HCT116 (cell line): ENCODE results near the gene CLK1. TPM values are rescaled to one million over a fixed set of nuclear protein-coding genes. Genes with fewer than 3 reads are reported as not detected.

Source experiments
- ATAC-seq: fragments of 200-7000 bp; cut with Tn5 transposase; 2 replicates; pipeline ENCODE4 v1.9.1; 2020; ENCODE audit warnings: mild to moderate bottlenecking, moderate library complexity
- BruUV-seq: library from RNA; stranded (reverse); fragments of 400-500 nt; replicated peaks from 2 replicates; lab custom pipeline; 2021; lab: Mats Ljungman, UMichigan
- CTCF ChIA-PET: fragments of 300-600 bp; sonication (Branson Sonifier 250); formaldehyde crosslinking; loops from one replicate; lab custom pipeline; 2021; ENCODE audit warnings: antibody characterized with exemption; lab: Charles Lee
- POLR2A ChIA-PET: fragments of 300-600, 350-600 bp; sonication (Branson Sonifier 250); formaldehyde crosslinking; loops from one replicate; lab custom pipeline; 2021; ENCODE audit warnings: antibody characterized with exemption; lab: Charles Lee
- RAD21 ChIA-PET, 2 experiments: fragments of 300-600 bp; sonication (Branson Sonifier 250); formaldehyde crosslinking; loops; one replicate each; lab custom pipeline; 2023; ENCODE audit warnings: low total read pairs in 2 of 2; ENCODE audit not compliant: uncharacterized antibody in 2 of 2, unreplicated experiment in 2 of 2, low non-redundant PET in 1 of 2; lab: Charles Lee
- DNase-seq: peaks from one replicate; pipeline ENCODE4 v3.0.0-alpha.2; 2010; ENCODE audit warnings: low read depth, low spot score
- H2AFZ ChIP-seq: fragments of 200-600 bp; shearing (Covaris generic), sonication (generic); 2 replicates; pipeline ENCODE4 v1.6.1; 2017; ENCODE audit warnings: low read depth, mixed run types, mixed read lengths, antibody characterized with exemption, low read length; ENCODE audit not compliant: poor library complexity, severe bottlenecking
- H3K27ac ChIP-seq: 2 replicates; pipeline ENCODE4 v1.5.1; 2012; ENCODE audit warnings: low read depth, low read length
- H3K27me3 ChIP-seq: fragments of 200-600 bp; sonication (generic); 2 replicates; pipeline ENCODE4 v1.6.1; 2016; ENCODE audit warnings: mixed run types, low read length, mixed read lengths; ENCODE audit not compliant: insufficient read depth
- H3K36me3 ChIP-seq, 2 experiments: fragments of 200-500 bp in 1 of 2; fragments of 200-600 bp in 1 of 2; sonication (Bioruptor generic) in 1 of 2; sonication (generic) in 1 of 2; 2 replicates each; pipeline versions ENCODE4 v1.5.1 to v1.6.1; 2014 to 2016; ENCODE audit warnings: low read length in 2 of 2, inconsistent platforms in 1 of 2, mixed read lengths in 1 of 2, mixed run types in 1 of 2; ENCODE audit not compliant: insufficient read depth in 2 of 2, control insufficient read depth in 1 of 2
- H3K4me1 ChIP-seq, 2 experiments: fragments of 200-600 bp in 1 of 2; sonication (generic) in 1 of 2; 2 replicates each; pipeline versions ENCODE4 v1.5.1 to v1.6.1; 2012 to 2017; ENCODE audit warnings: low read length in 2 of 2, inconsistent platforms in 1 of 2, mild to moderate bottlenecking in 1 of 2, mixed read lengths in 1 of 2, mixed run types in 1 of 2, moderate library complexity in 1 of 2; ENCODE audit not compliant: insufficient read depth in 2 of 2, control insufficient read depth in 1 of 2
- H3K4me2 ChIP-seq: fragments of 200-600 bp; sonication (generic); 2 replicates; pipeline ENCODE4 v1.6.1; 2017; ENCODE audit warnings: mixed run types, low read length, mixed read lengths
- H3K4me3 ChIP-seq, 2 experiments: fragments of 200-600 bp in 1 of 2; sonication (generic) in 1 of 2; replicated peaks in 1 of 2; 2 replicates each; pipeline ENCODE4 v1.5.1; 2011 to 2016; ENCODE audit warnings: low read length in 2 of 2, control low read depth in 1 of 2, low read depth in 1 of 2, mild to moderate bottlenecking in 1 of 2, mixed read lengths in 1 of 2, mixed run types in 1 of 2
- H3K79me2 ChIP-seq: fragments of 200-600 bp; sonication (generic); 2 replicates; pipeline ENCODE4 v1.6.1; 2017; ENCODE audit warnings: mild to moderate bottlenecking, mixed run types, low read length, moderate library complexity, mixed read lengths; ENCODE audit not compliant: insufficient read depth
- H3K9ac ChIP-seq: fragments of 200-600 bp; sonication (generic); 2 replicates; pipeline ENCODE4 v1.6.1; 2016; ENCODE audit warnings: low read length, mixed read lengths
- H3K9me2 ChIP-seq: fragments of 200-600 bp; sonication (generic), shearing (Covaris generic); 2 replicates; pipeline ENCODE4 v1.6.1; 2017; ENCODE audit warnings: mixed run types, mild to moderate bottlenecking, moderate library complexity; ENCODE audit not compliant: insufficient read depth
- H3K9me3 ChIP-seq, 2 experiments: fragments of 200-500 bp in 1 of 2; fragments of 200-600 bp in 1 of 2; sonication (Bioruptor generic) in 1 of 2; sonication (generic) in 1 of 2; 2 replicates each; pipeline ENCODE4 v1.6.1; 2014 to 2017; ENCODE audit warnings: low read length in 2 of 2, mixed read lengths in 2 of 2, inconsistent platforms in 1 of 2, low read depth in 1 of 2, mild to moderate bottlenecking in 1 of 2, mixed run types in 1 of 2, moderate library complexity in 1 of 2; ENCODE audit not compliant: control insufficient read depth in 1 of 2, insufficient read depth in 1 of 2
- H4K20me1 ChIP-seq: fragments of 200-600 bp; sonication (generic), shearing (Covaris generic); 2 replicates; pipeline ENCODE4 v1.6.1; 2017; ENCODE audit warnings: mixed run types, mild to moderate bottlenecking, moderate library complexity; ENCODE audit not compliant: insufficient read depth
- ELF1 ChIP-seq: IDR thresholded peaks from 2 replicates; pipeline ENCODE4 v1.6.1; 2012; ENCODE audit warnings: low read depth, borderline replicate concordance
- EZH2 ChIP-seq: fragments of 200-600 bp; sonication (generic); IDR thresholded peaks from 2 replicates; pipeline ENCODE4 v1.6.1; 2017; ENCODE audit warnings: antibody characterized with exemption, mixed run types
- JUND ChIP-seq: IDR thresholded peaks from 2 replicates; pipeline ENCODE4 v1.6.1; 2012
- RAD21 ChIP-seq: IDR thresholded peaks from 2 replicates; pipeline ENCODE4 v1.6.1; 2012; ENCODE audit warnings: low read depth, mild to moderate bottlenecking
- SIN3A ChIP-seq: IDR thresholded peaks from 2 replicates; pipeline ENCODE4 v1.6.1; 2012; ENCODE audit warnings: low read depth
- SP1 ChIP-seq: IDR thresholded peaks from 2 replicates; pipeline ENCODE4 v1.6.1; 2012; ENCODE audit warnings: low read depth
- TCF7L2 ChIP-seq: IDR thresholded peaks from 2 replicates; pipeline ENCODE4 v1.7.0; 2011; ENCODE audit warnings: borderline replicate concordance, inconsistent platforms; ENCODE audit not compliant: insufficient read depth, insufficient read length; ENCODE audit errors: extremely low read depth
- YY1 ChIP-seq: IDR thresholded peaks from 2 replicates; pipeline ENCODE4 v1.6.1; 2011; ENCODE audit warnings: low read length, low read depth, moderate library complexity, mild to moderate bottlenecking; ENCODE audit not compliant: insufficient replicate concordance; ENCODE audit errors: extremely low read depth
- ZFX ChIP-seq: fragments of 450-650 bp; IDR thresholded peaks from 2 replicates; pipeline ENCODE4 v1.6.1; 2017
- intact Hi-C: fragments of 100-400 bp; cut with micrococcal nuclease; formaldehyde crosslinking; loops from 2 replicates; pipeline ENCODE4 v1.10.0; 2022
- total RNA-seq: library from RNA; stranded (reverse); gene quantifications from one replicate; pipeline ENCODE4 v1.2.1, GENCODE V29; 2021; ENCODE audit not compliant: unreplicated experiment
- TF ChIP-seq, protein P1 (sequence below): IDR thresholded peaks from 2 replicates; pipeline ENCODE4 v1.6.1; 2012
- TF ChIP-seq, protein P2 (sequence below), 3 experiments: fragments of 200-600 bp in 1 of 3; sonication (generic) in 1 of 3; IDR thresholded peaks in 2 of 3; conservative IDR thresholded peaks in 1 of 3; 2 replicates each; pipeline ENCODE4 v1.5.1; 2012 to 2017; ENCODE audit warnings: low read depth in 2 of 3, low read length in 2 of 3, antibody characterized with exemption in 1 of 3, borderline replicate concordance in 1 of 3, control low read depth in 1 of 3, mild to moderate bottlenecking in 1 of 3, mixed read lengths in 1 of 3, mixed run types in 1 of 3, moderate library complexity in 1 of 3; ENCODE audit not compliant: insufficient read depth in 1 of 3

CLK1 gene
- total RNA-seq, 1 experiment from 2014 or later: 49.1 TPM

DNA sequence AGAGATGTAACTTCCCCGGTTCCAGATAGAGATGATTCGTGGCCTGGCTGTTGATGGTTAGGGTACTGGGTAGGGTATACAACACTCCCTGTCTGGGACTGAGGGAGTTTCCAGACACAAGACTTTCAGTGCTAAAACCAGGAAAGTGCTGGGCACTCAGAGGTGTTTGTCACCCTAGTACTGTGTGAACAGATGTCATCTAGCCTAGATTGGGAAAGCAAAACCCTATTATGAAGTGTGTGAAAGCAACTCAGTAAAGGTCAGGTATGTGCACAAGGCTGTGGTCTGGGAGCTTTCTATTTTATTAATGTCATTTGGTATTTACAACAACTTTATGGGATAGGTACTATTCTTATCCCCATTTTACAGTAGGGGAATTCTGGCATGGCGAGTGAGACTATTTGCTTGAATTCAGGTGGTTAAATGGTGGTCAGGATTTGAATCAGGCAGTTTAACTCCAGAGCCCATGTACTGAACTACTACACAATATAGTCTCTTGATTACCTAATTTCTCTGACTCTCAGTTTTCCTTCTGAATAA lies 50.1 kb downstream of the CLK1 start:
- ChIA-PET CTCF (no interaction called here), RAD21 (no interaction called here), POLR2A (interaction anchor here (1.2 to 2.0 kb wide), 2 partner anchors 49 to 101 kb away, joined by 3 to 5 read pairs; no protein-coding TSS in a partner anchor)
- Histone ChIP-seq H3K79me2 (peaks cover 74% of the 10 kb centered on the region), H3K9ac (no peak overlapping the region), H3K36me3 (peaks cover 57 to 61% of the 10 kb centered on the region in 2 experiments), H3K27me3 (no peaks in the 10 kb centered on the region), H3K4me1 (peaks cover 12 to 22% of the 10 kb centered on the region in 2 experiments), H4K20me1 (peaks cover 39% of the 10 kb centered on the region; the same call in 1 of the 2 replicates), H3K27ac (no peak overlapping the region), H3K4me3 (no peak overlapping the region), H3K9me2 (no peaks in the 10 kb centered on the region), H3K4me2 (no peak overlapping the region), H2AFZ (no peak overlapping the region), H3K9me3 (no peaks in the 10 kb centered on the region)
- DNase-seq (no peak), ATAC-seq (no peak)
- intact Hi-C loops: loop anchor here (5.0 kb wide), 2 partner anchors 48 to 837 kb away; partner anchors contain the start of gene CLK1
- no TSS peak for BruUV-seq
- TF ChIP-seq, protein P1, sequence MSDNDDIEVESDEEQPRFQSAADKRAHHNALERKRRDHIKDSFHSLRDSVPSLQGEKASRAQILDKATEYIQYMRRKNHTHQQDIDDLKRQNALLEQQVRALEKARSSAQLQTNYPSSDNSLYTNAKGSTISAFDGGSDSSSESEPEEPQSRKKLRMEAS: no peak
- TF ChIP-seq RAD21 (no peak), ZFX (no peak), ELF1 (no peak), TCF7L2 (no peak)

DNA sequence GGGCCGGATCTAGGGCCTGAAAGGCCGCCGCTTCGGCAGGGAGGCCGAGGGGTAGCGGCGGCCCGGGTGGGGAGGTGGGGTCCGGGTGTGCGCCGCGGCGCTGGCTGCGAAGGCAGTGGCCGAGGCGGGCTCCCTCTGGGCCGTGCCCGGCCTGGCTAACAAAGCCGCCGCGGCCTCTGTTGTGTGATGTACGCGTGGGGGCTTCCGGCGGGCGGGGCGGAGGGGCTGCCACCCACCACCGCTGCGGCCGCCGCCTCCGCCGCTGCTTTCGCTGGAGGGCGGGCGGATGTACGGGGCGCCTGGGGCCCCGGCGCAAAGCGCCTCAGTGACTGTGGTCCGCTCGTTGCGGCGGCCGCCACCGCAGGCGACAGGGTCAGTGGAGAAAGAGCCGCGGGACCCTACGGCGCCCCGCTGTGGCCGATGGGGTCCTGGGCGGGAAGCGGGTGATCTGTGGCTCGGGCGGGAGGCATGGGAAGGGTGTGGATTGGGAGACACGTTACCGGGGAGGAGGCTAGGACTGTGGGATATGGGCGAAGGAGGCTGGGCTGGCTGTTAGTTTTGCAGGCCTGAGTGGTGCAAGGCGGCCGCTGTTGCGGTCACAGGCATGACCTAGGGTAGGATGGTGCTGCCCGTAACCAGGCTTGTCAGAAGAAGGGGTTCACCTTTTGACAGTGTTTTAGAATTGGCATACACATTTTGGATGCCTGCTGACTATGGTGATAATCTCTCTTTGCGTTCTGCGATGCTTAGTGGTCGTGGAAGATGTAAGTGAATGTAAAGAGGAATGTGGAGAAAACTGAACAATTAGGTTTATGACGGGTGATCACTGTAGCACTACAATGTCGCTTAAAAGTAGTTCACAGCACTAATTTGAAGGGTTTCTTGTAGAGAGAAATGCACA lies 52.1 kb downstream of the CLK1 start:
- BruUV-seq: no TSS peak
- ChIA-PET CTCF (no interaction called here), POLR2A (interaction anchor here (1.1 to 1.3 kb wide), 2 partner anchors 8 to 45 kb away, joined by 3 read pairs; no protein-coding TSS in a partner anchor), RAD21 (no interaction called here)
- ATAC-seq: peak; percentile 55
- peak overlapping the region; percentile 66 to 85 for H3K4me3 ChIP-seq
- H3K27ac ChIP-seq: peak overlapping the region; percentile 96
- H3K9ac ChIP-seq: peak overlapping the region; percentile 90
- H4K20me1 ChIP-seq: peaks cover 31% of the 10 kb centered on the region; the same call in 1 of the 2 replicates
- intact Hi-C loops: loop anchor here (5.0 kb wide), 2 partner anchors 50 to 835 kb away; partner anchors contain the start of gene CLK1
- peaks cover 56% of the 10 kb centered on the region for H3K79me2 ChIP-seq
- peak; percentile 15 for DNase-seq
- peaks cover 12 to 26% of the 10 kb centered on the region in 2 experiments for H3K4me1 ChIP-seq
- H3K36me3 ChIP-seq: peaks cover 40 to 43% of the 10 kb centered on the region in 2 experiments
- H3K9me2 ChIP-seq: no peaks in the 10 kb centered on the region
- no peak for TF ChIP-seq JUND
- TF ChIP-seq, protein P1: peak; percentile 64; the same call in 1 of the 2 replicates
- peak; percentile 62 for TF ChIP-seq RAD21
- TF ChIP-seq EZH2: no peak
- no peak for TF ChIP-seq YY1
- TF ChIP-seq, protein P2, sequence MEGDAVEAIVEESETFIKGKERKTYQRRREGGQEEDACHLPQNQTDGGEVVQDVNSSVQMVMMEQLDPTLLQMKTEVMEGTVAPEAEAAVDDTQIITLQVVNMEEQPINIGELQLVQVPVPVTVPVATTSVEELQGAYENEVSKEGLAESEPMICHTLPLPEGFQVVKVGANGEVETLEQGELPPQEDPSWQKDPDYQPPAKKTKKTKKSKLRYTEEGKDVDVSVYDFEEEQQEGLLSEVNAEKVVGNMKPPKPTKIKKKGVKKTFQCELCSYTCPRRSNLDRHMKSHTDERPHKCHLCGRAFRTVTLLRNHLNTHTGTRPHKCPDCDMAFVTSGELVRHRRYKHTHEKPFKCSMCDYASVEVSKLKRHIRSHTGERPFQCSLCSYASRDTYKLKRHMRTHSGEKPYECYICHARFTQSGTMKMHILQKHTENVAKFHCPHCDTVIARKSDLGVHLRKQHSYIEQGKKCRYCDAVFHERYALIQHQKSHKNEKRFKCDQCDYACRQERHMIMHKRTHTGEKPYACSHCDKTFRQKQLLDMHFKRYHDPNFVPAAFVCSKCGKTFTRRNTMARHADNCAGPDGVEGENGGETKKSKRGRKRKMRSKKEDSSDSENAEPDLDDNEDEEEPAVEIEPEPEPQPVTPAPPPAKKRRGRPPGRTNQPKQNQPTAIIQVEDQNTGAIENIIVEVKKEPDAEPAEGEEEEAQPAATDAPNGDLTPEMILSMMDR (IDR thresholded peaks at IDR 0.05 in 2 of 3, conservative IDR thresholded peaks at IDR 0.05 in 1 of 3; ENCODE audit: borderline replicate concordance in 1 of 3, insufficient read depth in 1 of 3, low read depth in 2 of 3, low read length in 2 of 3): peak; percentile 6 to 42 (median 26); a peak in 2 of 6 replicates
- TF ChIP-seq TCF7L2: peak; percentile 70
- TF ChIP-seq ZFX: peak; percentile 99
- TF ChIP-seq SIN3A: no peak; the same call in 1 of the 2 replicates
- 0 out of 2 replicates have a peak, but pooled peaks have one; percentile 8 for TF ChIP-seq SP1
- TF ChIP-seq, all 23 proteins: peak for 6
- Histone ChIP-seq H3K27me3 (no peaks in the 10 kb centered on the region), H3K4me2 (peak overlapping the region; percentile 82), H2AFZ (no peak overlapping the region), H3K9me3 (no peaks in the 10 kb centered on the region)
